Measurements from ENCODE around the gene REEP5. TPM values are rescaled to one million over a fixed set of nuclear protein-coding genes. Genes with fewer than 3 reads are reported as not detected.

The REEP5 gene
- total and polyA plus RNA-seq, 12 donors = 90.2 to 169 (median 132) TPM

- H3K4me3 ChIP-seq = no peak overlapping the region
- no peaks in the 10 kb centered on the region for H3K9me3 ChIP-seq
- DNase-seq = no peak
- no peak for ATAC-seq
- H3K4me1 ChIP-seq = peaks cover 0 to 56% (median 28%) of the 10 kb centered on the region in 9 donors
- TF ChIP-seq CTCF (IDR thresholded peaks at IDR 0.05) = no peak
- WGBS, 2 donors = 93 to 95% methylated on average over 6 of the region's 6 CpGs
- peak overlapping the region in 1 of 10 donors; percentile 99 for H3K27ac ChIP-seq
- intact Hi-C loops (cut with DNase I) = loop anchor here in 6 of 10 donors (2.0 to 10.0 kb wide), 6 partner anchors 33 to 369 kb away; partner anchors contain the start of genes SRP19 (in 6 of the 6) and DCP2 (in 1 of the 6)
- H3K27me3 ChIP-seq = no peaks in the 10 kb centered on the region
- H3K36me3 ChIP-seq = peaks cover 0 to 16% (median 4%) of the 10 kb centered on the region in 9 donors
These were observed 2.0 kb upstream of the REEP5 start for GRCh38 chr5:112923988-112924387.

GRCh38 chr5:112923148-112923917, 1.3 kb upstream of the REEP5 start:
- H3K9me3 ChIP-seq = no peaks in the 10 kb centered on the region
- 53 to 71% methylated on average over 6 of the region's 6 CpGs for WGBS, 2 donors
- intact Hi-C loops (cut with DNase I) = loop anchor here in 6 of 10 donors (2.0 to 10.0 kb wide), 6 partner anchors 34 to 369 kb away; partner anchors contain the start of genes SRP19 (in 6 of the 6) and DCP2 (in 1 of the 6)

GRCh38 chr5:112921026-112921832, 798 bp downstream of the REEP5 start:
- H3K36me3 ChIP-seq = peaks cover 0 to 44% (median 4%) of the 10 kb centered on the region in 9 donors
- intact Hi-C loops (cut with DNase I) = loop anchor here in 6 of 10 donors (5.0 to 10.0 kb wide), 5 partner anchors 36 to 366 kb away; partner anchors contain the start of genes SRP19 (in 5 of the 6) and DCP2 (in 1 of the 6)
- WGBS, 2 donors = 0 to 1% methylated on average over 60 to 68 of the region's 68 CpGs
- no peaks in the 10 kb centered on the region for H3K27me3 ChIP-seq
- DNase-seq = peak; percentile 71 to 82
- H3K27ac ChIP-seq = peak overlapping the region; percentile 87 to 99 (median 98)
- TF ChIP-seq CTCF (IDR thresholded peaks at IDR 0.05) = peak in 2 of 9 donors; percentile 17 to 28
- peak overlapping the region; percentile 71 to 100 (median 94) for H3K4me3 ChIP-seq
- ATAC-seq = peak; percentile 83 to 94 (median 88)
- H3K4me1 ChIP-seq = peaks cover 6 to 70% (median 56%) of the 10 kb centered on the region in 9 donors
- no peaks in the 10 kb centered on the region for H3K9me3 ChIP-seq

More at GRCh38 chr5:112923148-112923917, 1.3 kb upstream of the REEP5 start:
- peaks cover 4 to 56% (median 35%) of the 10 kb centered on the region in 9 donors for H3K4me1 ChIP-seq
- H3K4me3 ChIP-seq = peak overlapping the region in 7 of 10 donors; percentile 82 to 100 (median 98)
- peak overlapping the region in 4 of 10 donors; percentile 12 to 99 (median 98) for H3K27ac ChIP-seq
- DNase-seq = no peak
- ATAC-seq = no peak
- no peak for TF ChIP-seq CTCF (IDR thresholded peaks at IDR 0.05)
- H3K27me3 ChIP-seq = no peaks in the 10 kb centered on the region
- H3K36me3 ChIP-seq = peaks cover 0 to 23% (median 4%) of the 10 kb centered on the region in 9 donors

- Histone ChIP-seq H3K4me1 (peaks cover 12 to 82% (median 68%) of the 10 kb centered on the region in 9 donors), H3K36me3 (peaks cover 0 to 56% (median 4%) of the 10 kb centered on the region in 9 donors), H3K9me3 (no peaks in the 10 kb centered on the region), H3K27me3 (no peaks in the 10 kb centered on the region), H3K27ac (peak overlapping the region in 3 of 10 donors; percentile 8 to 99 (median 99)), H3K4me3 (peak overlapping the region in 3 of 10 donors; percentile 88 to 100 (median 99))
- ATAC-seq (no peak), DNase-seq (no peak)
- 89 to 94% methylated on average over 6 of the region's 6 CpGs for WGBS, 2 donors
- intact Hi-C loops (cut with DNase I) = loop anchor here in 6 of 10 donors (5.0 to 10.0 kb wide), 6 partner anchors 37 to 365 kb away; partner anchors contain the start of genes SRP19 (in 5 of the 6) and DCP2 (in 1 of the 6)
- no peak for TF ChIP-seq CTCF (IDR thresholded peaks at IDR 0.05)
These were observed 2.1 kb downstream of the REEP5 start for GRCh38 chr5:112919972-112920371.

Measured in heart right ventricle (tissue), 16 donors.